GM12878 (cell line): ENCODE data around the gene SRF. TPM values are rescaled to one million over a fixed set of nuclear protein-coding genes. Genes with fewer than 3 reads are reported as not detected.

Experiments used
- BACH1 ChIP-seq: fragments of 450-650 bp; IDR thresholded peaks from 2 replicates; pipeline ENCODE4 v1.6.1; 2017; ENCODE audit warnings: mild to moderate bottlenecking, borderline replicate concordance
- CBX3 ChIP-seq: fragments of 200-600 bp; sonication (generic); IDR thresholded peaks from 2 replicates; pipeline ENCODE4 v1.6.1; 2016; ENCODE audit warnings: low read depth, borderline replicate concordance
- CUX1 ChIP-seq: IDR thresholded peaks from 2 replicates; pipeline ENCODE4 v1.6.1; 2012; ENCODE audit warnings: improper control_type of control experiment, low read depth, low read length; ENCODE audit not compliant: insufficient replicate concordance
- GATAD2B ChIP-seq: fragments of 450-650 bp; conservative IDR thresholded peaks from 2 replicates; pipeline ENCODE4 v1.6.1; 2017; ENCODE audit warnings: low read depth, mild to moderate bottlenecking, moderate library complexity
- HCFC1 ChIP-seq: fragments of 150-350 bp; IDR thresholded peaks from 2 replicates; pipeline ENCODE4 v1.6.1; 2014; ENCODE audit warnings: low read length
- IKZF1 ChIP-seq: fragments of 450-650 bp; conservative IDR thresholded peaks from 2 replicates; pipeline ENCODE4 v1.6.1; 2017; ENCODE audit warnings: antibody characterized with exemption, mild to moderate bottlenecking
- KAT2A ChIP-seq: conservative IDR thresholded peaks from 2 replicates; pipeline ENCODE4 v1.6.1; 2011; ENCODE audit warnings: low read depth, low read length; ENCODE audit not compliant: control insufficient read depth
- MAX ChIP-seq: IDR thresholded peaks from 2 replicates; pipeline ENCODE4 v1.6.1; 2012; ENCODE audit warnings: low read depth, low read length, improper control_type of control experiment
- MEF2A ChIP-seq: IDR thresholded peaks from 2 replicates; pipeline ENCODE4 v1.6.1; 2011; ENCODE audit warnings: low read depth, mild to moderate bottlenecking, low read length, moderate library complexity; ENCODE audit not compliant: insufficient read depth
- NRF1 ChIP-seq: conservative IDR thresholded peaks from 2 replicates; pipeline ENCODE4 v1.6.1; 2011; ENCODE audit warnings: mild to moderate bottlenecking, low read depth, low read length, improper control_type of control experiment
- POLR2AphosphoS5 ChIP-seq: IDR thresholded peaks from 2 replicates; pipeline ENCODE4 v1.6.1; 2011; ENCODE audit warnings: mild to moderate bottlenecking, low read length, inconsistent platforms
- POU2F2 ChIP-seq: IDR thresholded peaks from 3 replicates; pipeline ENCODE4 v1.6.1; 2011; ENCODE audit warnings: low read depth, mild to moderate bottlenecking, low read length, borderline replicate concordance
- RBBP5 ChIP-seq: fragments of 200-600 bp; sonication (generic); conservative IDR thresholded peaks from 2 replicates; pipeline ENCODE4 v1.6.1; 2016
- SIN3A ChIP-seq: IDR thresholded peaks from 2 replicates; pipeline ENCODE4 v1.6.1; 2012; ENCODE audit warnings: low read depth, low read length, improper control_type of control experiment
- TCF3 ChIP-seq: IDR thresholded peaks from 2 replicates; pipeline ENCODE4 v1.6.1; 2012; ENCODE audit warnings: low read depth, mild to moderate bottlenecking, low read length, borderline replicate concordance; ENCODE audit not compliant: insufficient read depth
- TCF7 ChIP-seq: IDR thresholded peaks from 2 replicates; pipeline ENCODE4 v1.6.1; 2014; ENCODE audit warnings: antibody characterized with exemption, borderline replicate concordance
- ZNF217 ChIP-seq: fragments of 450-650 bp; IDR thresholded peaks from 2 replicates; pipeline ENCODE4 v1.6.1; 2017; ENCODE audit warnings: antibody characterized with exemption, mild to moderate bottlenecking
- ZNF274 ChIP-seq: IDR thresholded peaks from one replicate; pipeline ENCODE4 v1.8.0; 2011; ENCODE audit not compliant: insufficient read length, insufficient read depth
- polyA plus RNA-seq, 11 experiments: library from polyadenylated mRNA; depleted of rRNA in 4 of 11; unstranded in 6 of 11; stranded (reverse) in 5 of 11; fragments of >200 nt; fragmentation: Nextera tagmentation in 4 of 11; fragmentation: Illumina TruSeq in 1 of 11; extraction: Ambion mirVana in 4 of 11; extraction: Trizol in 1 of 11; gene quantifications; 1 replicate in 1 of 11; 2 replicates in 10 of 11; pipeline versions ENCODE4 v1.2.1 to v1.2.3, GENCODE V29; 2011 to 2016; ENCODE audit warnings: inconsistent platforms in 2 of 11, missing spikeins in 2 of 11, low read depth in 1 of 11
- total RNA-seq, 4 experiments: library from RNA; depleted of rRNA in 3 of 4; stranded (reverse); fragments of >200 nt in 3 of 4; fragmentation: Illumina TruSeq in 1 of 4; extraction: Trizol in 1 of 4; gene quantifications; 2 replicates each; pipeline versions ENCODE4 v1.2.1 to v1.2.3, GENCODE V29; 2013 to 2021
- TF ChIP-seq, protein P1 (sequence below): IDR thresholded peaks from 2 replicates; pipeline ENCODE4 v1.6.1; 2011; ENCODE audit warnings: borderline replicate concordance, low read depth, mild to moderate bottlenecking, moderate library complexity, mixed read lengths, low read length; ENCODE audit not compliant: insufficient read depth; ENCODE audit errors: extremely low read length
- TF ChIP-seq, protein P2 (sequence below): fragments of 150-350 bp; IDR thresholded peaks from 2 replicates; pipeline ENCODE4 v1.6.1; 2016; ENCODE audit warnings: low read depth, low read length

Gene SRF
- total and polyA plus RNA-seq, 10 of the 15 experiments (the other 5 are each of a cell fraction or from before 2014, with no cell fraction given) = 2.3 to 56.3 (median 28.2) TPM

DNA sequence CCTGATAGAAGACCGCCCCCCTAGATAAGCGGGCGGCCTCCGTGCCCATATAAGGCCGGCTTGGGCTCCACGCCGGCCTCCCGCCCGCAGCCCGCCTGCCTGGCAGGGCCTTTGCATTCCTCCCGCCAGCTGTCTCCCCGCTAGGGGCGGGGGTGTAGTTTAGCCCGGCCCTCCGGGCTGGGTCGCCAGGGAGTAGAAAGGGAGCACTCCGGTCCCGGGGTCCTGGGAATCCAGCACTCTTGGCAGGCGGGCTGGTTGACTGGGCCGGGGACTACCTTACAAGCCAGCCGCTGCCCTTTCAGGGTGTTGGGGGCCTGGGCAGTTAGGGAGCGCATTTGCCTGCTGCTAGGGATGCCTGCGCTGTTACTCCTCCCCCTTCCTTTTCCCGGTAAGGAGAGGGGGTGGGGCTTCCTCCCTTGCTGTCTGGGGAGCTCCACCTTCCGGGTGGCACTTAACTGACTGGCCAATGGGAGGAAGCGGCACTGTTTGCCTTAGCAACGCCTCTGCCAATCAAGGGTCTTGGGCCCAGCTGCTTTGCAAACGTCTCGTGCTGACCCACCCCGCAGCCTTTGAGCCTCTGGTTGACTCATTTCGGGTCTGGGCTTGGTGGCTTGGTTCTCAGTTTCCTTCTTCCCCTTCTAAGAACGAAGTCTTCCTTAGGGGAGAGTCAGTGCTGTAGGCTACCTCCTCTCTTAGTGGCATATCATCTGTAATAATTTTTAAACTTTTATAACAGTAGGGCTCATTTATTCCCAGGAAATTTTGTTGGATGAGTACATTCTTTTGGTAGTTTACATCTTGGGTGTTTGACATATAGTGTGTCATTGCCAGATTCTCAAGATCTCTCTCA lies 3.4 kb downstream of the SRF start (continued):
- TF ChIP-seq BACH1 (peak; percentile 11; the same call in 1 of the 2 replicates), GATAD2B (no peak; the same call in 1 of the 2 replicates), KAT2A (no peak), CBX3 (no peak), HCFC1 (peak; percentile 36), SIN3A (peak; percentile 66; the same call in 1 of the 2 replicates), CUX1 (no peak), NRF1 (0 out of 2 replicates have a peak, but pooled peaks have one; percentile 29), POU2F2 (peak; percentile 88), TCF7 (no peak), MAX (peak; percentile 57), TCF3 (peak; percentile 76; the same call in 1 of the 2 replicates), POLR2AphosphoS5 (peak; percentile 60), ZNF217 (no peak), ZNF274 (no peak), RBBP5 (no peak), MEF2A (no peak), IKZF1 (peak; percentile 82)
- TF ChIP-seq, protein P1, sequence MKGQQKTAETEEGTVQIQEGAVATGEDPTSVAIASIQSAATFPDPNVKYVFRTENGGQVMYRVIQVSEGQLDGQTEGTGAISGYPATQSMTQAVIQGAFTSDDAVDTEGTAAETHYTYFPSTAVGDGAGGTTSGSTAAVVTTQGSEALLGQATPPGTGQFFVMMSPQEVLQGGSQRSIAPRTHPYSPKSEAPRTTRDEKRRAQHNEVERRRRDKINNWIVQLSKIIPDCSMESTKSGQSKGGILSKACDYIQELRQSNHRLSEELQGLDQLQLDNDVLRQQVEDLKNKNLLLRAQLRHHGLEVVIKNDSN = no peak
- TF ChIP-seq, protein P2, sequence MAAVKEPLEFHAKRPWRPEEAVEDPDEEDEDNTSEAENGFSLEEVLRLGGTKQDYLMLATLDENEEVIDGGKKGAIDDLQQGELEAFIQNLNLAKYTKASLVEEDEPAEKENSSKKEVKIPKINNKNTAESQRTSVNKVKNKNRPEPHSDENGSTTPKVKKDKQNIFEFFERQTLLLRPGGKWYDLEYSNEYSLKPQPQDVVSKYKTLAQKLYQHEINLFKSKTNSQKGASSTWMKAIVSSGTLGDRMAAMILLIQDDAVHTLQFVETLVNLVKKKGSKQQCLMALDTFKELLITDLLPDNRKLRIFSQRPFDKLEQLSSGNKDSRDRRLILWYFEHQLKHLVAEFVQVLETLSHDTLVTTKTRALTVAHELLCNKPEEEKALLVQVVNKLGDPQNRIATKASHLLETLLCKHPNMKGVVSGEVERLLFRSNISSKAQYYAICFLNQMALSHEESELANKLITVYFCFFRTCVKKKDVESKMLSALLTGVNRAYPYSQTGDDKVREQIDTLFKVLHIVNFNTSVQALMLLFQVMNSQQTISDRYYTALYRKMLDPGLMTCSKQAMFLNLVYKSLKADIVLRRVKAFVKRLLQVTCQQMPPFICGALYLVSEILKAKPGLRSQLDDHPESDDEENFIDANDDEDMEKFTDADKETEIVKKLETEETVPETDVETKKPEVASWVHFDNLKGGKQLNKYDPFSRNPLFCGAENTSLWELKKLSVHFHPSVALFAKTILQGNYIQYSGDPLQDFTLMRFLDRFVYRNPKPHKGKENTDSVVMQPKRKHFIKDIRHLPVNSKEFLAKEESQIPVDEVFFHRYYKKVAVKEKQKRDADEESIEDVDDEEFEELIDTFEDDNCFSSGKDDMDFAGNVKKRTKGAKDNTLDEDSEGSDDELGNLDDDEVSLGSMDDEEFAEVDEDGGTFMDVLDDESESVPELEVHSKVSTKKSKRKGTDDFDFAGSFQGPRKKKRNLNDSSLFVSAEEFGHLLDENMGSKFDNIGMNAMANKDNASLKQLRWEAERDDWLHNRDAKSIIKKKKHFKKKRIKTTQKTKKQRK = no peak
